CD14-positive monocyte (primary cell): ENCODE results near the gene DSG3. TPM values are rescaled to one million over a fixed set of nuclear protein-coding genes. Genes with fewer than 3 reads are reported as not detected.

Source experiments
- DNase-seq, 3 donors: peaks; one replicate each; pipeline ENCODE4 v3.0.0-alpha.2; 2011 to 2022
- H2AFZ ChIP-seq: 2 replicates; pipeline ENCODE4 v1.6.0; 2012; ENCODE audit warnings: mild to moderate bottlenecking, low read depth, low read length, inconsistent platforms; ENCODE audit not compliant: insufficient read depth, poor library complexity, severe bottlenecking
- H3K27ac ChIP-seq, 2 donors: 1 replicate in 1 of 2; 2 replicates in 1 of 2; pipeline ENCODE4 v1.5.1; 2012 to 2013; ENCODE audit warnings: low read length in 2 of 2, control low read depth in 1 of 2, inconsistent platforms in 1 of 2, low read depth in 1 of 2, mild to moderate bottlenecking in 1 of 2
- H3K27me3 ChIP-seq, 2 donors: one replicate each; pipeline versions ENCODE4 v1.6.0 to v1.6.1; 2011 to 2013; ENCODE audit warnings: low read length in 2 of 2; ENCODE audit not compliant: control insufficient read depth in 2 of 2, insufficient read depth in 2 of 2
- H3K36me3 ChIP-seq, 2 donors: replicated peaks in 1 of 2; 1 replicate in 1 of 2; 2 replicates in 1 of 2; pipeline versions ENCODE4 v1.5.1 to v1.6.1; 2012 to 2013; ENCODE audit warnings: low read length in 2 of 2, control low read depth in 1 of 2, inconsistent platforms in 1 of 2, mild to moderate bottlenecking in 1 of 2; ENCODE audit not compliant: insufficient read depth in 2 of 2, control insufficient read depth in 1 of 2
- H3K4me1 ChIP-seq, 2 donors: 1 replicate in 1 of 2; 2 replicates in 1 of 2; pipeline versions ENCODE4 v1.5.1 to v1.6.1; 2012 to 2013; ENCODE audit warnings: low read length in 2 of 2, control low read depth in 1 of 2, inconsistent platforms in 1 of 2, mild to moderate bottlenecking in 1 of 2, moderate library complexity in 1 of 2; ENCODE audit not compliant: insufficient read depth in 2 of 2, control insufficient read depth in 1 of 2
- H3K4me2 ChIP-seq: replicated peaks from 2 replicates; pipeline ENCODE3; 2012; ENCODE audit warnings: low read length, moderate library complexity, mild to moderate bottlenecking; ENCODE audit not compliant: poor library complexity, severe bottlenecking; ENCODE audit errors: extremely low read depth
- H3K4me3 ChIP-seq, 3 experiments: fragments of 200-600 bp in 1 of 3; sonication (generic) in 1 of 3; replicated peaks in 1 of 3; 1 replicate in 2 of 3; 2 replicates in 1 of 3; pipeline ENCODE4 v1.5.1; 2011 to 2013; ENCODE audit warnings: low read length in 3 of 3, mild to moderate bottlenecking in 3 of 3, control low read depth in 2 of 3, low read depth in 2 of 3, inconsistent platforms in 1 of 3, moderate library complexity in 1 of 3
- H3K79me2 ChIP-seq: 2 replicates; pipeline ENCODE4 v1.6.0; 2012; ENCODE audit warnings: mild to moderate bottlenecking, control low read depth, inconsistent platforms, low read length, moderate library complexity; ENCODE audit not compliant: insufficient read depth
- H3K9ac ChIP-seq: 2 replicates; pipeline ENCODE4 v1.6.0; 2017; ENCODE audit warnings: low read length, mild to moderate bottlenecking; ENCODE audit not compliant: insufficient read depth, poor library complexity, severe bottlenecking
- H3K9me3 ChIP-seq, 2 donors: replicated peaks in 1 of 2; 1 replicate in 1 of 2; 2 replicates in 1 of 2; pipeline versions ENCODE4 v1.5.1 to v1.6.1; 2012 to 2013; ENCODE audit warnings: low read length in 2 of 2, control low read depth in 1 of 2; ENCODE audit not compliant: control insufficient read depth in 1 of 2, insufficient read depth in 1 of 2
- H4K20me1 ChIP-seq: 2 replicates; pipeline ENCODE4 v1.6.0; 2012; ENCODE audit warnings: mild to moderate bottlenecking, low read length, control low read depth, moderate library complexity; ENCODE audit not compliant: insufficient read depth
- H3K27ac Mint-ChIP-seq, 7 donors: one replicate each; pipeline ENCODE4 v1.8.0; 2020; ENCODE audit warnings: mild to moderate bottlenecking in 7 of 7, mixed read lengths in 7 of 7, moderate library complexity in 6 of 7, inconsistent platforms in 2 of 7
- H3K27me3 Mint-ChIP-seq, 3 donors: one replicate each; pipeline ENCODE4 v1.8.0; 2021 to 2022; ENCODE audit warnings: low read depth in 3 of 3, mild to moderate bottlenecking in 3 of 3, mixed read lengths in 3 of 3, moderate library complexity in 3 of 3, inconsistent platforms in 1 of 3
- H3K36me3 Mint-ChIP-seq, 2 donors: one replicate each; pipeline ENCODE4 v1.8.0; 2020; ENCODE audit warnings: mixed read lengths in 2 of 2, inconsistent platforms in 1 of 2, mild to moderate bottlenecking in 1 of 2
- H3K4me1 Mint-ChIP-seq: one replicate; pipeline ENCODE4 v1.8.0; 2020; ENCODE audit warnings: mild to moderate bottlenecking, mixed read lengths
- H3K4me3 Mint-ChIP-seq, 2 donors: one replicate each; pipeline ENCODE4 v1.8.0; 2020; ENCODE audit warnings: mild to moderate bottlenecking in 2 of 2, mixed read lengths in 2 of 2, moderate library complexity in 1 of 2
- H3K9me3 Mint-ChIP-seq, 7 donors: one replicate each; pipeline ENCODE4 v1.8.0; 2020 to 2022; ENCODE audit warnings: mixed read lengths in 7 of 7, mild to moderate bottlenecking in 6 of 7, moderate library complexity in 6 of 7, inconsistent platforms in 2 of 7
- CTCF ChIP-seq: fragments of 200-600 bp; IDR thresholded peaks from one replicate; pipeline ENCODE4 v1.8.0; 2022; ENCODE audit warnings: antibody characterized with exemption, mild to moderate bottlenecking
- WGBS: methylation state at CpG from one replicate; pipeline ENCODE4 v1.1.5; 2013; ENCODE audit warnings: missing lambda C conversion rate; ENCODE audit not compliant: insufficient coverage; 5-methylcytosine and 5-hydroxymethylcytosine counted together
- intact Hi-C, 2 donors: fragments of 100-400 bp; cut with micrococcal nuclease; formaldehyde crosslinking; loops; one replicate each; pipeline versions ENCODE4 v1.15.0 to v1.15.1; 2023
- polyA plus RNA-seq, 3 donors: library from polyadenylated mRNA; depleted of rRNA in 1 of 3; unstranded in 2 of 3; stranded (reverse) in 1 of 3; fragments of 300-500 nt in 2 of 3; fragments of >200 nt in 1 of 3; fragmentation: Illumina TruSeq in 2 of 3; gene quantifications; 1 replicate in 2 of 3; 2 replicates in 1 of 3; pipeline ENCODE4 v1.2.3, GENCODE V29; 2012 to 2021

Gene DSG3
- polyA plus RNA-seq, 3 donors, result not detected

GRCh38 chr18:31446854-31447253 is 687 bp upstream of the DSG3 start:
- H3K9me3 Mint-ChIP-seq, result peaks cover 0 to 1% (median 0%) of the 10 kb centered on the region in 7 donors
- no peak overlapping the region for H3K4me3 ChIP-seq
- H3K4me1 Mint-ChIP-seq, result peaks cover 10% of the 10 kb centered on the region
- DNase-seq, result no peak
- no peaks in the 10 kb centered on the region for H3K36me3 ChIP-seq
- H2AFZ ChIP-seq, result no peak overlapping the region
- H3K27ac ChIP-seq, result no peak overlapping the region
- no peaks in the 10 kb centered on the region for H3K27me3 ChIP-seq
- TF ChIP-seq CTCF, result no peak
- no peak overlapping the region for H3K4me3 Mint-ChIP-seq
- no peak overlapping the region for H3K4me2 ChIP-seq
- no peaks in the 10 kb centered on the region for H3K79me2 ChIP-seq
- no peak overlapping the region for H3K27ac Mint-ChIP-seq
- H3K9me3 ChIP-seq, result no peaks in the 10 kb centered on the region
- peaks cover 0 to 1% (median 1%) of the 10 kb centered on the region in 3 donors for H3K27me3 Mint-ChIP-seq
- peaks cover 0 to 6% of the 10 kb centered on the region in 2 donors for H3K4me1 ChIP-seq
- intact Hi-C loops, result no loop called here
- no peaks in the 10 kb centered on the region for H4K20me1 ChIP-seq
- WGBS, result no CpG with 5 or more reads among the region's 3 CpGs
- no peak overlapping the region for H3K9ac ChIP-seq
- H3K36me3 Mint-ChIP-seq, result no peaks in the 10 kb centered on the region

GRCh38 chr18:31450409-31450808 is 2.9 kb downstream of the DSG3 start:
- H3K9ac ChIP-seq, result no peak overlapping the region
- no peak overlapping the region for H2AFZ ChIP-seq
- Mint-ChIP-seq H3K4me1 (no peaks in the 10 kb centered on the region), H3K4me3 (no peak overlapping the region), H3K36me3 (no peaks in the 10 kb centered on the region), H3K27ac (no peak overlapping the region), H3K27me3 (peaks cover 0 to 1% (median 1%) of the 10 kb centered on the region in 3 donors), H3K9me3 (peaks cover 0 to 2% (median 0%) of the 10 kb centered on the region in 7 donors)
- H4K20me1 ChIP-seq, result no peaks in the 10 kb centered on the region
- H3K27me3 ChIP-seq, result no peaks in the 10 kb centered on the region
- no peaks in the 10 kb centered on the region for H3K79me2 ChIP-seq
- no peak overlapping the region for H3K27ac ChIP-seq
- H3K9me3 ChIP-seq, result no peaks in the 10 kb centered on the region
- intact Hi-C loops, result no loop called here
- no peak overlapping the region for H3K4me3 ChIP-seq
- no peaks in the 10 kb centered on the region for H3K4me1 ChIP-seq
- no peak for TF ChIP-seq CTCF
- H3K36me3 ChIP-seq, result no peaks in the 10 kb centered on the region
- H3K4me2 ChIP-seq, result no peak overlapping the region
- DNase-seq, result no peak
